Adrenal gland (tissue), 12 donors: ENCODE results near the gene ITGA7. TPM values are rescaled to one million over a fixed set of nuclear protein-coding genes. Genes with fewer than 3 reads are reported as not detected.

ENCODE experiments used
- DNase-seq, 7 donors: peaks; one replicate each; pipeline ENCODE4 v3.0.0-alpha.2; 2019 to 2020
- H3K27ac ChIP-seq, 5 donors: fragments of 200-600 bp; sonication (generic) in 4 of 5; 1 replicate in 3 of 5; 2 replicates in 2 of 5; pipeline versions ENCODE4 v1.5.1 to v1.8.0; 2016 to 2020; ENCODE audit warnings: mild to moderate bottlenecking in 1 of 5
- H3K27me3 ChIP-seq: fragments of 200-600 bp; 2 replicates; pipeline ENCODE4 v1.8.0; 2021
- H3K36me3 ChIP-seq, 2 donors: fragments of 200-600 bp; replicated peaks in 1 of 2; 1 replicate in 1 of 2; 2 replicates in 1 of 2; pipeline versions ENCODE4 v1.5.1 to v1.8.0; 2018 to 2022
- H3K4me1 ChIP-seq, 2 donors: fragments of 200-600 bp; replicated peaks in 1 of 2; 1 replicate in 1 of 2; 2 replicates in 1 of 2; pipeline versions ENCODE4 v1.5.1 to v1.8.0; 2018 to 2021
- H3K4me3 ChIP-seq, 4 donors: fragments of 200-600 bp; sonication (generic) in 3 of 4; one replicate each; pipeline ENCODE4 v1.5.1; 2016 to 2018
- H3K9me3 ChIP-seq, 3 donors: fragments of 200-600 bp; sonication (generic) in 1 of 3; replicated peaks in 1 of 3; 1 replicate in 2 of 3; 2 replicates in 1 of 3; pipeline versions ENCODE4 v1.5.1 to v1.8.0; 2016 to 2021
- CTCF ChIP-seq, 6 experiments: fragments of 450-650 bp in 4 of 6; fragments of 200-600 bp in 2 of 6; sonication (generic) in 1 of 6; IDR thresholded peaks; 1 replicate in 5 of 6; 2 replicates in 1 of 6; pipeline versions ENCODE4 v1.5.1 to v1.8.0; 2016 to 2021; ENCODE audit warnings: antibody characterized with exemption in 6 of 6, mild to moderate bottlenecking in 2 of 6, moderate library complexity in 1 of 6
- POLR2A ChIP-seq, 2 donors: fragments of 450-650 bp; IDR thresholded peaks; one replicate each; pipeline ENCODE4 v1.6.1; 2017; ENCODE audit warnings: antibody characterized with exemption in 2 of 2, mild to moderate bottlenecking in 2 of 2, moderate library complexity in 1 of 2
- WGBS, 4 donors: extraction: QIAGEN DNeasy Blood & Tissue Kit in 2 of 4; methylation state at CpG; one replicate each; pipeline versions ENCODE4 v1.1.5 to v1.1.7; 2013 to 2017; 5-methylcytosine and 5-hydroxymethylcytosine counted together
- intact Hi-C, 2 donors: fragments of 100-400 bp; cut with DNase I; formaldehyde crosslinking; loops; one replicate each; pipeline versions ENCODE4 v1.14.1 to v1.15.0; 2022 to 2023
- polyA plus RNA-seq, 3 donors: library from polyadenylated mRNA; stranded (reverse); fragments of 200-250 nt in 2 of 3; fragments of 350-450 nt in 1 of 3; fragmentation: Illumina TruSeq in 1 of 3; extraction: RNeasy Lipid Tissue Mini Kit (QIAGEN cat#74804) in 1 of 3; gene quantifications; one replicate each; pipeline ENCODE4 v1.2.3, GENCODE V29; 2013 to 2014
- total RNA-seq, 9 donors: library from RNA; depleted of rRNA in 4 of 9; stranded (reverse); fragments of >200 nt in 4 of 9; fragments of 120-200 nt in 1 of 9; fragmentation: NEBNext Ultra II Directional in 1 of 9; extraction: Animal tissue kit (Norgen Biotek cat#: 25700) in 1 of 9; gene quantifications; one replicate each; pipeline versions ENCODE4 v1.1.0 to v1.2.4, GENCODE V29; 2013 to 2023
- donor health status: healthy with polysubstance abuse.
- donor health status: Bipolar disorder and iron deficiency.
- donor health status: DM: yes; HTN: yes; CAD: no.
- donor health status: DM: no; HTN: no; CAD: no.
- donor health status: DM: no; HTN: no; CAD: no.
- donor health status: DM: yes; HTN: yes; CAD: no.

The ITGA7 gene
- total and polyA plus RNA-seq, 12 donors = 5.7 to 77.1 (median 15.7) TPM

DNA sequence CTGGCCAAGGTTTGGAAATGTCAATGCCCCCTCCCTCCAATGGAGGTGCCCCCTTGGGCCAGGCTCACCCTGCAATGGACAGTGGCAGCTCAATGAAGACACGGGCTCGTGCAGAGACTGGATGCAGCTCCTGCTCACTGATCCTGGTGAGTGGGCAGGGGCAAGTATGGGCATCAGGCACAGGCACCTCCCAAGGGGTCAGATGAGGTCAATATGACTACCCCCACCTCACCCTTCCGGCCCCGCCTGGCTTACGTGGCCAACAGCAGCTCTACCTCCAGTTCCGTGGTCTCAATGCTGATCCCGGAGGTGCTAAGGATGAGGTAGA, 13.6 kb downstream of the ITGA7 start:
- Histone ChIP-seq H3K27me3 (no peaks in the 10 kb centered on the region), H3K36me3 (no peaks in the 10 kb centered on the region), H3K9me3 (no peaks in the 10 kb centered on the region), H3K27ac (no peak overlapping the region), H3K4me3 (no peak overlapping the region), H3K4me1 (no peaks in the 10 kb centered on the region)
- 92 to 98% (median 95%) methylated on average over 2 to 7 of the region's 7 CpGs for WGBS, 4 donors
- peak in 1 of 7 donors; percentile 8 for DNase-seq
- no peak for TF ChIP-seq CTCF (IDR thresholded peaks at IDR 0.05)
- TF ChIP-seq POLR2A (IDR thresholded peaks at IDR 0.05) = no peak
- intact Hi-C loops = no loop called here

- Histone ChIP-seq H3K4me1 (no peaks in the 10 kb centered on the region), H3K9me3 (no peaks in the 10 kb centered on the region), H3K36me3 (no peaks in the 10 kb centered on the region), H3K4me3 (no peak overlapping the region), H3K27me3 (no peaks in the 10 kb centered on the region), H3K27ac (no peak overlapping the region)
- intact Hi-C loops = no loop called here
- peak in 1 of 7 donors; percentile 0 for DNase-seq
- 88 to 97% (median 93%) methylated on average over 3 to 7 of the region's 7 CpGs for WGBS, 4 donors
- TF ChIP-seq POLR2A (IDR thresholded peaks at IDR 0.05) = no peak
- TF ChIP-seq CTCF (IDR thresholded peaks at IDR 0.05) = no peak
Measured at GRCh38 chr12:55693323-55694187, 14.1 kb downstream of the ITGA7 start.

DNA sequence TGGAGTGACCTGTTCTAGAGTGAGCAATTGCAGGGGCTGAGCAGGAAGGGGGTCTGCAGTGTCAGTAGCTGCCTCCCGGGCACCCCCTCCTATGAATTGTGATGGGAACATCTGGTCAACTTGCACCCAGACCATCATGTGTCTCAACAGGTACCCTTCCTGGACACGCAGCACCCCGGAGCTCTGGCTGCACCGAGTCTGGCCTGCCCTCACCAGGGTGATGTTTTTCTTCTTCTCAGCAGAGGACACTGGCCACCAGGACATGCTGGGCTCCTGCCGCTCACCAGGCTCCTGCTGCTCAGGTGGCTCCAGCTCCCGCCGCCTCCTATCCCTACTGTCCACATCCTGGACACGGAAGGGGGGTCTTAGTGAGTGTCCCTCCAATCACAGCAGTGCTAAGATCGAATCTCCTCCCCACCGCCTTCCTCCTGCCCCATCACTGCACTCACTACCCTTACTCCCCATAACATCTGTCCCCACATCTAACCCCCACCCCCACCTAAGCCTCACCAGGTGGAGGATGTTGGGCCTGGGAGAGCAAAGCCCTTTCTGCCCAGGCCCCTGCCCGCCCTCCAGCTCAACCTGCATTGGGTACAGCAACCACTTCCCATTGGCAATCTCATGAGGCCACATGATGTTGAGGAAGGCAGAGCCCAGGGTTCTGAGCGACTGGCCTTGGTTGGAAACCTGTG, 14.9 kb downstream of the ITGA7 start:
- 90 to 96% (median 94%) methylated on average over 9 to 12 of the region's 12 CpGs for WGBS, 4 donors
- no peak for TF ChIP-seq CTCF (IDR thresholded peaks at IDR 0.05)
- TF ChIP-seq POLR2A (IDR thresholded peaks at IDR 0.05) = no peak
- no peak overlapping the region for H3K4me3 ChIP-seq
- no peaks in the 10 kb centered on the region for H3K36me3 ChIP-seq
- H3K9me3 ChIP-seq = no peaks in the 10 kb centered on the region
- H3K27me3 ChIP-seq = no peaks in the 10 kb centered on the region
- DNase-seq = peak in 1 of 7 donors; percentile 8
- intact Hi-C loops = no loop called here
- no peaks in the 10 kb centered on the region for H3K4me1 ChIP-seq
- H3K27ac ChIP-seq = no peak overlapping the region

DNA sequence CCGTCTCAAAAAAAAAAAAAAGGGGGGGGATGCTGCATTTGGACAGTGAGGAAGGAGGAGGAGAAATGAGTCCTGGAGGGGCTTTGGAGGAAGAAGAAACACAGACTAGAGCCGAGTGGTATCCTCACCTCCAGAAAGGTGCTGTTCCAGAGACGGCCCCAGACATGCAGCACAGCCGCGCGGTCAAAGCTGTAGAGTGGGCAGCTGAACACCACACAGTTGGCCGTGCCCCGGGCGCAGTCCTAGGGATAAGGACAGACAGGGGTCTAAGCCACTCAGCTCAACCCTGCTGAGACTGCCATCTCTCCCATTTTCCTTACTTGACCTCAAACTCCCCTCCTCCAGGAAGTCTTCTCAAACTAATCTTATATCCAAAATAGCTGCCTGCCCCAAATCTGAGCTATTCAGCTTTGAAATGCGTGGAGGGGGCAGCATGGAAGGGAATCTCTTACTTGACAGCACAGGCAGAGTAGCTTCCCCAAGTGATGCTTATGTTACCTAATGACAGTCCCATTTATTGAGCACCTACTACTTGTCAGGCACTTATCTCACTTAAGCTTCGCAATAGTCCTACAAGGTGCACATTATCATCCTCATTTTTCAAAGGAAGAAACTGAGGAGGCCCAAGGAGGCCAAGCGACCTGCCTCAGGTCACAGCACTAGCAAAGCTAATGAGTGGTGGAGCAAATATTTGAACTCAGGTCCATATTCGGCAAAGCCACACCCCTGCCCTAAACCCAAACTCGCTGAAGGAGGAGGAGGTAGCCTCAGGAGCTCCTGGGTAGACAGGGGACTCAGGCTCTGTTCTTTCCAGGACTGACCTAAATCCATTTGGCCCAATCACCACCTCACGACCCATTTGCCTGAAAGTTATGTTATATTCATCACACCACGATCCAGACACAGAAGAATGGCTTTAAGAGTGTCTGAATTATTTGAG, 18.7 kb downstream of the ITGA7 start:
- H3K27me3 ChIP-seq = no peaks in the 10 kb centered on the region
- no peak overlapping the region for H3K27ac ChIP-seq
- no peaks in the 10 kb centered on the region for H3K9me3 ChIP-seq
- DNase-seq = peak in 1 of 7 donors; percentile 1
- no peaks in the 10 kb centered on the region for H3K36me3 ChIP-seq
- intact Hi-C loops = no loop called here
- 86 to 94% (median 88%) methylated on average over 12 to 16 of the region's 16 CpGs for WGBS, 4 donors
- no peak overlapping the region for H3K4me3 ChIP-seq
- TF ChIP-seq POLR2A (IDR thresholded peaks at IDR 0.05) = no peak
- TF ChIP-seq CTCF (IDR thresholded peaks at IDR 0.05) = no peak
- H3K4me1 ChIP-seq = no peaks in the 10 kb centered on the region
